ENCODE measurements around the gene CBX8.
A peak's percentile ranks its signal among the peaks of the same experiment; 100 is the strongest.

Gene CBX8

DNA sequence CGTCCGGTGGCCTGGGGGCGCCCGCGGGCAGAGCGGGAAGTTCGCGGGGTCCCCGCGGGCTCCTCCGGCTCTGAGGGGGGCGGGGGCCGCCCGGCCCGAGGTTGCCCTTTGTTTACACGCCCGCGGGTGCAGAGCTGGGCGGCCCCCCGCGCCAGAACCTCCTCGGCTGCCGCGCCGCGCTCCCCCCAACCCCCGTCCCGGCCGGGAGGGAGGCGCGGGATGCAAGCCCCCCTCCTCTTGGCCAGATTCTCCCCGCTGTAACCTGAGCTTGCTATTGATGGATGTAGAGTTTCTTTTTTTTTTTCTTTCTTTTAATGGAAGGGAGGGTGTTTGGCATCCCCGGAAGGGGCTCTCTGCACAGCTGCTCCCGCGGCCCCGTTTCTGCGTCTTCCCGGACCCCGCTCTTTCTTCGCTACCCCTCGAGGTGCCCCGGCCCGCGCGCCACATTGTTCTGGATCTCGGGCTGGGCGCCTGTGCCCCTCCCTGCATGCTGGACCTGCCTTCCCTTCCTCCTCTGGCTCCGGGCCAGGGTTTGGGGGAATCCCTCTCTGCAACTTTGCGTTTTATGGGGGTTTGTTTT lies 18.3 kb downstream of the CBX8 start:
- H3K79me2 ChIP-seq (ENCODE audit: low read length): peaks cover 18% of the 10 kb centered on the region
- peak overlapping the region; percentile 86 for H3K9ac ChIP-seq (ENCODE audit: low read length)
- peaks cover 30% of the 10 kb centered on the region for H3K27me3 ChIP-seq (ENCODE audit: low read depth, low read length)
- H3K9me3 ChIP-seq (ENCODE audit: insufficient read depth, low read length): no peaks in the 10 kb centered on the region
- 0 out of 2 replicates have a peak, but pooled peaks have one; percentile 25 for TF ChIP-seq CTCF (IDR thresholded peaks at IDR 0.05; ENCODE audit: low read depth, low read length)
- TF ChIP-seq EZH2phosphoT487 (IDR thresholded peaks at IDR 0.05; ENCODE audit: low read depth): no peak
- 0 out of 2 replicates have a peak overlapping the region, but pooled peaks have one; percentile 0 for H2AFZ ChIP-seq (ENCODE audit: low read depth, low read length)
- peaks cover 25% of the 10 kb centered on the region for H3K36me3 ChIP-seq (replicated peaks; ENCODE audit: low read depth, low read length)
- H3K4me1 ChIP-seq (ENCODE audit: low read length): peaks cover 14% of the 10 kb centered on the region
- H4K20me1 ChIP-seq (ENCODE audit: insufficient read depth, low read length): peaks cover 16% of the 10 kb centered on the region
- no peak overlapping the region; the same call in 1 of the 2 replicates for H3K27ac ChIP-seq (ENCODE audit: low read length)
- H3K4me3 ChIP-seq (ENCODE audit: low read length): peak overlapping the region; percentile 93
- H3K4me2 ChIP-seq (ENCODE audit: low read length): peak overlapping the region; percentile 61

GRCh38 chr17:79777894-79778503 lies 18.9 kb downstream of the CBX8 start, which contains the start of gene CBX2:
CBX2 (plus strand) TSS chr17:79778148; CDS start chr17:79778236, 88 bp downstream.
- H3K4me1 ChIP-seq (ENCODE audit: low read length): peaks cover 14% of the 10 kb centered on the region
- H3K36me3 ChIP-seq (replicated peaks; ENCODE audit: low read depth, low read length): peaks cover 24% of the 10 kb centered on the region
- TF ChIP-seq EZH2phosphoT487 (IDR thresholded peaks at IDR 0.05; ENCODE audit: low read depth): no peak
- no peak for TF ChIP-seq CTCF (IDR thresholded peaks at IDR 0.05; ENCODE audit: low read depth, low read length)
- H3K27me3 ChIP-seq (ENCODE audit: low read depth, low read length): peaks cover 34% of the 10 kb centered on the region
- peaks cover 18% of the 10 kb centered on the region for H3K79me2 ChIP-seq (ENCODE audit: low read length)
- H3K9me3 ChIP-seq (ENCODE audit: insufficient read depth, low read length): no peaks in the 10 kb centered on the region
- peaks cover 16% of the 10 kb centered on the region for H4K20me1 ChIP-seq (ENCODE audit: insufficient read depth, low read length)
- H2AFZ ChIP-seq (ENCODE audit: low read depth, low read length): 0 out of 2 replicates have a peak within 1 kb of the TSS, but pooled peaks have one; percentile 0
- peak within 1 kb of the TSS; percentile 93 for H3K4me3 ChIP-seq (ENCODE audit: low read length)
- H3K4me2 ChIP-seq (ENCODE audit: low read length): peak within 1 kb of the TSS; percentile 94
- H3K27ac ChIP-seq (ENCODE audit: low read length): no peak within 1 kb of the TSS; the same call in 1 of the 2 replicates
- peak within 1 kb of the TSS; percentile 86 for H3K9ac ChIP-seq (ENCODE audit: low read length)

- H3K4me1 ChIP-seq (ENCODE audit: low read length): peaks cover 14% of the 10 kb centered on the region
- H2AFZ ChIP-seq (ENCODE audit: low read depth, low read length): no peak overlapping the region
- peak overlapping the region; percentile 94 for H3K4me2 ChIP-seq (ENCODE audit: low read length)
- peak overlapping the region; percentile 80 for H3K4me3 ChIP-seq (ENCODE audit: low read length)
- peaks cover 16% of the 10 kb centered on the region for H4K20me1 ChIP-seq (ENCODE audit: insufficient read depth, low read length)
- H3K27me3 ChIP-seq (ENCODE audit: low read depth, low read length): peaks cover 34% of the 10 kb centered on the region
- H3K9ac ChIP-seq (ENCODE audit: low read length): peak overlapping the region; percentile 77
- no peak overlapping the region for H3K27ac ChIP-seq (ENCODE audit: low read length)
- peak; percentile 39 for TF ChIP-seq CTCF (IDR thresholded peaks at IDR 0.05; ENCODE audit: low read depth, low read length)
- TF ChIP-seq EZH2phosphoT487 (IDR thresholded peaks at IDR 0.05; ENCODE audit: low read depth): no peak
- no peaks in the 10 kb centered on the region for H3K9me3 ChIP-seq (ENCODE audit: insufficient read depth, low read length)
- peaks cover 18% of the 10 kb centered on the region for H3K79me2 ChIP-seq (ENCODE audit: low read length)
- peaks cover 17% of the 10 kb centered on the region for H3K36me3 ChIP-seq (replicated peaks; ENCODE audit: low read depth, low read length)
Measured at GRCh38 chr17:79777120-79777893, 19.6 kb downstream of the CBX8 start.

Measured in OCI-LY3 (cell line).